ENCODE data around the gene CHST8.

The CHST8 gene

GRCh38 chr19:33641261-33641660, 19.5 kb downstream of the CHST8 start:
- no peak for DNase-seq (ENCODE audit: low read depth, low spot score)
- Histone ChIP-seq H3K9ac (ENCODE audit: insufficient read length) (no peak overlapping the region), H3K36me3 (ENCODE audit: insufficient read depth, low read length) (no peaks in the 10 kb centered on the region), H3K4me3 (no peak overlapping the region), H3K9me3 (ENCODE audit: low read depth, low read length) (no peaks in the 10 kb centered on the region), H3K27ac (no peak overlapping the region)
- TF ChIP-seq EZH2 (IDR thresholded peaks at IDR 0.05) (no peak), FOXP2 (optimal IDR thresholded peaks at IDR 0.05; ENCODE audit: control extremely low read depth, extremely low read length, insufficient read depth) (no peak), POLR2AphosphoS5 (IDR thresholded peaks at IDR 0.05; ENCODE audit: borderline replicate concordance, low read depth, low read length) (no peak)

DNA sequence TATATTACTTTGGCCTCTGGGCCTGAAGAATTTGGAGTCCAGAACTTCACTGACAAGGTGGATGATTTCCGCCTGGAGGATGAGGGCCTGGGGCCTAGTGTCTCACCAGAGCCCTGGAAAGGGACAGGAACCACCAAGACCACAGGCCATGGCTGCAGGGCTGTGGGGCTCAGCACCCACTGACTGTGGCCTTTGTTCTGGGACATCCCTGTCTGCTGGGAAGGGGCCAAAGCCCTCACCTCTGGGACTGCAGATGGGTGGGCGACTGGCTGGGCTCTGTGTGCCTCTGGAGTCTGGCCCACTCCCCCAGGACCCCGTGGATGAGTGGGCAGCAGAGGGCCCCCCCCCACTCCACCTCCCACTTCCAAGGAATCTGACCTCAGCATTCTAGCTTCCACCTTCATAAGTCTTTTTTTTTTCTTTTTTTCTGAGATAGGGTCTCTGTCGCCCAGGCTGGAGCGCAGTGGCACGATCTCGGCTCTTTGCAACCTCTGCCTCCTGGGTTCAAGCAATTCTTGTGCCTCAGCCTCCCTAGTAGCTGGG, 20.3 kb downstream of the CHST8 start:
- H3K9ac ChIP-seq (ENCODE audit: insufficient read length) = no peak overlapping the region
- no peak for DNase-seq (ENCODE audit: low read depth, low spot score)
- no peak overlapping the region for H3K27ac ChIP-seq
- H3K36me3 ChIP-seq (ENCODE audit: insufficient read depth, low read length) = no peaks in the 10 kb centered on the region
- H3K9me3 ChIP-seq (ENCODE audit: low read depth, low read length) = no peaks in the 10 kb centered on the region
- H3K4me3 ChIP-seq = no peak overlapping the region
- no peak for TF ChIP-seq EZH2 (IDR thresholded peaks at IDR 0.05)
- TF ChIP-seq FOXP2 (optimal IDR thresholded peaks at IDR 0.05; ENCODE audit: control extremely low read depth, extremely low read length, insufficient read depth) = no peak
- TF ChIP-seq POLR2AphosphoS5 (IDR thresholded peaks at IDR 0.05; ENCODE audit: borderline replicate concordance, low read depth, low read length) = no peak

GRCh38 chr19:33644284-33644836, 22.6 kb downstream of the CHST8 start:
- Histone ChIP-seq H3K36me3 (ENCODE audit: insufficient read depth, low read length) (no peaks in the 10 kb centered on the region), H3K9ac (ENCODE audit: insufficient read length) (no peak overlapping the region), H3K4me3 (no peak overlapping the region), H3K9me3 (ENCODE audit: low read depth, low read length) (no peaks in the 10 kb centered on the region), H3K27ac (no peak overlapping the region)
- no peak for DNase-seq (ENCODE audit: low read depth, low spot score)
- TF ChIP-seq FOXP2 (optimal IDR thresholded peaks at IDR 0.05; ENCODE audit: control extremely low read depth, extremely low read length, insufficient read depth) (no peak), EZH2 (IDR thresholded peaks at IDR 0.05) (no peak), POLR2AphosphoS5 (IDR thresholded peaks at IDR 0.05; ENCODE audit: borderline replicate concordance, low read depth, low read length) (no peak)

GRCh38 chr19:33646306-33646705, 24.6 kb downstream of the CHST8 start:
- no peak overlapping the region for H3K4me3 ChIP-seq
- H3K9ac ChIP-seq (ENCODE audit: insufficient read length) = no peak overlapping the region
- no peak overlapping the region for H3K27ac ChIP-seq
- no peak for TF ChIP-seq POLR2AphosphoS5 (IDR thresholded peaks at IDR 0.05; ENCODE audit: borderline replicate concordance, low read depth, low read length)
- TF ChIP-seq EZH2 (IDR thresholded peaks at IDR 0.05) = no peak
- TF ChIP-seq FOXP2 (optimal IDR thresholded peaks at IDR 0.05; ENCODE audit: control extremely low read depth, extremely low read length, insufficient read depth) = no peak
- no peaks in the 10 kb centered on the region for H3K36me3 ChIP-seq (ENCODE audit: insufficient read depth, low read length)
- no peaks in the 10 kb centered on the region for H3K9me3 ChIP-seq (ENCODE audit: low read depth, low read length)
- no peak for DNase-seq (ENCODE audit: low read depth, low spot score)

- H3K9me3 ChIP-seq (ENCODE audit: low read depth, low read length) = no peaks in the 10 kb centered on the region
- TF ChIP-seq FOXP2 (optimal IDR thresholded peaks at IDR 0.05; ENCODE audit: control extremely low read depth, extremely low read length, insufficient read depth) (no peak), EZH2 (IDR thresholded peaks at IDR 0.05) (no peak), POLR2AphosphoS5 (IDR thresholded peaks at IDR 0.05; ENCODE audit: borderline replicate concordance, low read depth, low read length) (no peak)
Measured at GRCh38 chr19:33647146-33647545, 25.4 kb downstream of the CHST8 start.

DNA sequence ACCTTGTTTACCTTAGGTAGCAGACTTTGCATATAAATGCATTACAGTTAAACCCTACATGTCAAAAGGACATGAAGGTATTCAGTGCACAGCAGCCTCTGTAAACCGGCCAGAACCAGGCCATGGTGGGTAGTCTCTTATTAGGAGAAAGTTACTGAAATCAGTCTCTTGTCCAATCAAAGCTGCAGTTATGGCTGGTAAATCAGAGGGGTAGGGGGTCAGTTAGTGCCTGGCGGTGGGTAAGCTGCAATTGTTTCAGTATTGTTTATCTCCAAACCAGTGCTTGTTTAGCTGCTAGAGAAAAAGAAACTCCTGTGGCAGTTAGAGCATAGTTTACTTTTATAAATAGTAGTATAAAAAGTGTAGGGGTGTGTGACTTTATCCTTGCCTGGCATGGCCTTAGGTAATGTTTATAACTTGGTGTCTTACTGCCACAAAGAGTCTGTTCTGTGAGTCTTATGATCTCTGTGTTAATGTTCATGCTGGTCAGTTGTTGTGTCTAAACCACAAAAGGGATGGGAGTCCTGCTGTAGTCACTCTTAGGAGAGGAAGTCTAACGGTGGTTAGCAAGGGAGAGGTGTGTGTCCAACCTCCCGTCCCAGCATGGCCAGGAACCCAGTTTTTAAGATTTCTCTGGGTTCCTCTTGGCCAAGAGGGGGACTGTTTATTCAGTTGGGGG, 28.0 kb downstream of the CHST8 start:
- Histone ChIP-seq H3K36me3 (ENCODE audit: insufficient read depth, low read length) (no peaks in the 10 kb centered on the region), H3K9me3 (ENCODE audit: low read depth, low read length) (no peaks in the 10 kb centered on the region), H3K4me3 (no peak overlapping the region), H3K27ac (no peak overlapping the region), H3K9ac (ENCODE audit: insufficient read length) (no peak overlapping the region)
- no peak for TF ChIP-seq POLR2AphosphoS5 (IDR thresholded peaks at IDR 0.05; ENCODE audit: borderline replicate concordance, low read depth, low read length)
- no peak for TF ChIP-seq EZH2 (IDR thresholded peaks at IDR 0.05)
- no peak for TF ChIP-seq FOXP2 (optimal IDR thresholded peaks at IDR 0.05; ENCODE audit: control extremely low read depth, extremely low read length, insufficient read depth)
- DNase-seq (ENCODE audit: low read depth, low spot score) = no peak

More at GRCh38 chr19:33647146-33647545, 25.4 kb downstream of the CHST8 start:
- Histone ChIP-seq H3K36me3 (ENCODE audit: insufficient read depth, low read length) (no peaks in the 10 kb centered on the region), H3K27ac (no peak overlapping the region), H3K9ac (ENCODE audit: insufficient read length) (no peak overlapping the region), H3K4me3 (no peak overlapping the region)
- no peak for DNase-seq (ENCODE audit: low read depth, low spot score)

DNA sequence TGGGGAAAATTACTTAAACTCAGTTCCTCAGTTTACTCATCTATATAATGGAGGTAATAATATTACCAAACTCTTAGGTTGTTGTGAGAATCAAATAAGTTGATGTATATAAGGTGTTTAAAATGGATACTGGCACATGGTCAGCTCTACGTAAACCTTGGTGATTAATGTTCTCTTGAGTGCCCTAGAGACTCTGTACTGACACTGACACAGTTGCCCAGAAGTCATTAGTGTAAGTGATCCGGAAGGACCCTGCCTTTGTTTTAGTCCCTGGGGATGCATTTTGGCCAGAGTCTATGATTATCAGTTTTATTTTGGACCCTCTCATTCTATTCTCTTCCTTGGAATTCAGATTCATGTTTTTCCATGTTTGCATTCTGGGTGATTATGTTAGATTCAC, 31.9 kb downstream of the CHST8 start:
- no peak overlapping the region for H3K9ac ChIP-seq (ENCODE audit: insufficient read length)
- no peaks in the 10 kb centered on the region for H3K36me3 ChIP-seq (ENCODE audit: insufficient read depth, low read length)
- H3K4me3 ChIP-seq = no peak overlapping the region
- TF ChIP-seq POLR2AphosphoS5 (IDR thresholded peaks at IDR 0.05; ENCODE audit: borderline replicate concordance, low read depth, low read length) = no peak
- no peaks in the 10 kb centered on the region for H3K9me3 ChIP-seq (ENCODE audit: low read depth, low read length)
- H3K27ac ChIP-seq = no peak overlapping the region
- no peak for DNase-seq (ENCODE audit: low read depth, low spot score)

GRCh38 chr19:33654840-33655508, 33.2 kb downstream of the CHST8 start:
- Histone ChIP-seq H3K9ac (ENCODE audit: insufficient read length) (no peak overlapping the region), H3K9me3 (ENCODE audit: low read depth, low read length) (no peaks in the 10 kb centered on the region), H3K27ac (no peak overlapping the region), H3K36me3 (ENCODE audit: insufficient read depth, low read length) (no peaks in the 10 kb centered on the region), H3K4me3 (no peak overlapping the region)
- no peak for DNase-seq (ENCODE audit: low read depth, low spot score)
- no peak for TF ChIP-seq FOXP2 (optimal IDR thresholded peaks at IDR 0.05; ENCODE audit: control extremely low read depth, extremely low read length, insufficient read depth)
- TF ChIP-seq EZH2 (IDR thresholded peaks at IDR 0.05) = no peak
- no peak for TF ChIP-seq POLR2AphosphoS5 (IDR thresholded peaks at IDR 0.05; ENCODE audit: borderline replicate concordance, low read depth, low read length)
